Psoas muscle (tissue), 8 donors: ENCODE data around the gene KIAA0753. TPM values are rescaled to one million over a fixed set of nuclear protein-coding genes. Genes with fewer than 3 reads are reported as not detected.

Source experiments
- ATAC-seq, 4 donors: fragments of 200-7000 bp; cut with Tn5 transposase; one replicate each; pipeline ENCODE4 v1.9.1; 2020; ENCODE audit warnings: moderate library complexity in 3 of 4, mild to moderate bottlenecking in 2 of 4
- DNase-seq, 2 donors: peaks; one replicate each; pipeline ENCODE4 v3.0.0-alpha.2; 2020
- H3K27ac ChIP-seq: fragments of 200-600 bp; one replicate; pipeline ENCODE4 v1.8.0; 2022
- H3K27me3 ChIP-seq, 3 donors: fragments of 200-600 bp in 1 of 3; one replicate each; pipeline versions ENCODE4 v1.6.1 to v1.8.0; 2013 to 2022; ENCODE audit warnings: low read length in 2 of 3, mild to moderate bottlenecking in 2 of 3, moderate library complexity in 1 of 3; ENCODE audit not compliant: insufficient read depth in 3 of 3
- H3K36me3 ChIP-seq, 2 donors: fragments of 200-600 bp in 1 of 2; one replicate each; pipeline versions ENCODE4 v1.6.1 to v1.8.0; 2013 to 2022; ENCODE audit warnings: low read depth in 1 of 2, mild to moderate bottlenecking in 1 of 2, moderate library complexity in 1 of 2; ENCODE audit not compliant: insufficient read depth in 1 of 2
- H3K4me1 ChIP-seq: fragments of 200-600 bp; one replicate; pipeline ENCODE4 v1.8.0; 2022
- H3K4me3 ChIP-seq: fragments of 200-600 bp; one replicate; pipeline ENCODE4 v1.8.0; 2022; ENCODE audit warnings: mild to moderate bottlenecking
- H3K9me3 ChIP-seq: fragments of 200-600 bp; one replicate; pipeline ENCODE4 v1.8.0; 2022
- WGBS, 3 donors: extraction: QIAGEN DNeasy Blood & Tissue Kit; methylation state at CpG; one replicate each; pipeline versions ENCODE4 v1.1.6 to v1.1.7; 2013; 5-methylcytosine and 5-hydroxymethylcytosine counted together
- intact Hi-C, 2 donors: fragments of 100-400 bp; cut with DNase I; formaldehyde crosslinking; loops; one replicate each; pipeline versions ENCODE4 v1.11.0 to v1.14.2; 2022
- long read RNA-seq, 2 donors: library from polyadenylated mRNA; unstranded; transcript quantifications; one replicate each; pipeline ENCODE4 v2.0.0, GENCODE V29; 2021
- polyA plus RNA-seq, 3 donors: library from polyadenylated mRNA; stranded (reverse); fragments of 200-250 nt; gene quantifications; one replicate each; pipeline ENCODE4 v1.2.3, GENCODE V29; 2013
- total RNA-seq, 4 donors: library from RNA; stranded (reverse); fragmentation: NEBNext Ultra II Directional in 2 of 4; extraction: Animal tissue kit (Norgen Biotek cat#: 25700) in 2 of 4; gene quantifications; one replicate each; pipeline versions ENCODE4 v1.2.1 to v1.2.4, GENCODE V29; 2021 to 2023
- TF ChIP-seq, protein P1 (sequence below): fragments of 200-600 bp; IDR thresholded peaks from one replicate; pipeline ENCODE4 v1.8.0; 2022; ENCODE audit warnings: antibody characterized with exemption
- donor health status: healthy with polysubstance abuse.
- donor health status: DM: no; HTN: no; CAD: no; lungs with moderate emphysema.
- donor health status: Bipolar disorder and iron deficiency.
- donor health status: healthy.
- donor health status: DM: yes; HTN: yes; CAD: no.
- donor health status: DM: no; HTN: no; CAD: no.
- donor health status: DM: no; HTN: no; CAD: no.
- donor health status: DM: yes; HTN: yes; CAD: no.

The KIAA0753 gene
- total RNA-seq = 1 to 10 TPM; 2.7 to 4.3 (median 3.0) TPM
- 1 to 10 TPM; 2.4 to 4.7 (median 3.5) TPM for polyA plus RNA-seq
- long read RNA-seq, donor 1 = 0 reads
- long read RNA-seq, donor 2 = 0 reads

DNA sequence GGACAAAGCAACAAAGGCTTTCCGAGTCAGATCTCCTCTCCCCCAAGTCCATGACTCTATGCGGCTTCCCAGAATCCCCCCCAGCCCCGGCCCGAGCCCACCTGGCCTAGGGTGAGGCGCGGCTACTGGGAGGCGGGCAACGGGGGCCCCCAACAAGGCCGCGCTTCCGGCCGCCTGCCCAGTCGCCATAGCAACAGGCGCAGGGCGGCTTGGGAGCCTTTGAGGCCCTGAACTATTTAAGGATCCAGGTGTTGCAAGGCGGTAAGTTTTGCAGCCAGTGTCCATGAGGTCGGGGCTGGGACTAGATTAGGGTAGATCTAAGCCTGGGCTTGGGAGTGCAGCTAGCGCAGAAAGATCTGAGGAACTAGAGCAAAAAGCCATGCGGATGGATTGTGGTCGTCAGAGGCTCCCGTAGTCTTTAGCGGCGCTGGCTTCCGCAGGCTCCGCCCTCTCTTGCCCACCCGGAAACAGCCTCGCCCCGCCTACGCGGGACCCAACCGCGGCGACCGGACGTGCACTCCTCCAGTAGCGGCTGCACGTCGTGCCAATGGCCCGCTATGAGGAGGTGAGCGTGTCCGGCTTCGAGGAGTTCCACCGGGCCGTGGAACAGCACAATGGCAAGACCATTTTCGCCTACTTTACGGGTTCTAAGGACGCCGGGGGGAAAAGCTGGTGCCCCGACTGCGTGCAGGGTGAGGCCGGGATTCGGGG lies at the start of gene KIAA0753, which contains the start of gene TXNDC17:
Gene KIAA0753, minus strand, starts transcription at position 176 of the 711 bp plus-strand sequence. CDS start 5,608 bp downstream, outside the sequence.
Gene TXNDC17, plus strand, starts transcription at position 525 of the 711 bp plus-strand sequence. Its CDS starts 23 bp downstream, at position 548.
- peak; percentile 96 to 98 (median 97) for ATAC-seq
- Histone ChIP-seq H3K4me1 (peaks cover 13% of the 10 kb centered on the region), H3K27me3 (no peaks in the 10 kb centered on the region), H3K9me3 (no peaks in the 10 kb centered on the region), H3K27ac (peak within 1 kb of the TSS; percentile 82), H3K36me3 (peaks cover 5 to 34% of the 10 kb centered on the region in 2 donors), H3K4me3 (peak within 1 kb of the TSS; percentile 80)
- intact Hi-C loops = loop anchor here (10.0 kb wide), 1 partner anchor 166 kb away; no protein-coding TSS in a partner anchor
- TF ChIP-seq, protein P1, sequence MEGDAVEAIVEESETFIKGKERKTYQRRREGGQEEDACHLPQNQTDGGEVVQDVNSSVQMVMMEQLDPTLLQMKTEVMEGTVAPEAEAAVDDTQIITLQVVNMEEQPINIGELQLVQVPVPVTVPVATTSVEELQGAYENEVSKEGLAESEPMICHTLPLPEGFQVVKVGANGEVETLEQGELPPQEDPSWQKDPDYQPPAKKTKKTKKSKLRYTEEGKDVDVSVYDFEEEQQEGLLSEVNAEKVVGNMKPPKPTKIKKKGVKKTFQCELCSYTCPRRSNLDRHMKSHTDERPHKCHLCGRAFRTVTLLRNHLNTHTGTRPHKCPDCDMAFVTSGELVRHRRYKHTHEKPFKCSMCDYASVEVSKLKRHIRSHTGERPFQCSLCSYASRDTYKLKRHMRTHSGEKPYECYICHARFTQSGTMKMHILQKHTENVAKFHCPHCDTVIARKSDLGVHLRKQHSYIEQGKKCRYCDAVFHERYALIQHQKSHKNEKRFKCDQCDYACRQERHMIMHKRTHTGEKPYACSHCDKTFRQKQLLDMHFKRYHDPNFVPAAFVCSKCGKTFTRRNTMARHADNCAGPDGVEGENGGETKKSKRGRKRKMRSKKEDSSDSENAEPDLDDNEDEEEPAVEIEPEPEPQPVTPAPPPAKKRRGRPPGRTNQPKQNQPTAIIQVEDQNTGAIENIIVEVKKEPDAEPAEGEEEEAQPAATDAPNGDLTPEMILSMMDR = no peak
- WGBS, 3 donors = 0 to 1% (median 1%) methylated on average over 52 of the region's 52 CpGs
- peak; percentile 93 to 96 for DNase-seq

DNA sequence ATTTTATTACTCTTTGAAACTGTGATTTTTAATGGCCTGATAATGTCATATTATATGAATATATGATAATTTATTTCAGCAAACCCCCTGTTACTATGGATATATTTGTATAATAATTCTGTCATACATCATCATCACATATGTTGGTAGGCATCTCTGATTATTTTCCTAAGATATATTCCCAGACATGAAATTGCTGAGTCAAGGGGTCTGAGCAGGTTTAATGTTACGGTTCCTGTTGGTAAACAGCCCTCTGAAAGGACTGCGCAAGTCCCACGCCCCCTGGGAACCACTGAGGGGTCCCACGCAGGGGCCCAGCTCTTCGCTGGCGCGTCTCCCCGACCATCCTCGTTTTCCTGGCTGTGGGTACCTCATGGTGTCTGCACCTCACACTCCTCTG lies 48.4 kb upstream of the KIAA0753 start:
- no peak for ATAC-seq
- no peaks in the 10 kb centered on the region for H3K9me3 ChIP-seq
- peaks cover 0 to 8% (median 8%) of the 10 kb centered on the region in 3 donors for H3K27me3 ChIP-seq
- no peak overlapping the region for H3K27ac ChIP-seq
- DNase-seq = no peak
- H3K36me3 ChIP-seq = no peaks in the 10 kb centered on the region
- intact Hi-C loops = no loop called here
- TF ChIP-seq, protein P1 = no peak
- H3K4me3 ChIP-seq = no peak overlapping the region
- no peaks in the 10 kb centered on the region for H3K4me1 ChIP-seq
- WGBS, 3 donors = 73 to 89% (median 83%) methylated on average over 9 of the region's 9 CpGs

DNA sequence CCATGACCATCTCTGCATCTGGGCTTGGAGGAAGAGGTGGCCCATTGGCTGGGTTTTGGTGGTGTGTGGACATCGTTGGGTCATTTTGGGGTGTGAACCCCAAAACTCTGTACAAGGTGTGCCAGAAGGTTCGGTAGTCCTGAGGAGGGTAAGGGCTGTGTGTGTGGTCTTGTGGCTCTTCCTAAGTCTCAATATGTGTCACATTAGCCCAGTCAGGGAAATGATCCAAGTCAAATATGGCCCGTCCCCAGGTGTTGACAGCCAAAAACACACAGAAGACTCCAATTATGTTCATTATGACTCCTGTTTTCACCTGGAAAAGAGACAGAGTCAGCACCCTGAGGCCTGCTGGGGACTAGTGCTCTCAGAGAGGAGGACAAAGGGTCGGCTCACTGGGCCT lies 45.5 kb upstream of the KIAA0753 start:
- no peaks in the 10 kb centered on the region for H3K36me3 ChIP-seq
- no peak for DNase-seq
- ATAC-seq = no peak
- 76 to 87% (median 85%) methylated on average over 4 of the region's 4 CpGs for WGBS, 3 donors
- no peaks in the 10 kb centered on the region for H3K9me3 ChIP-seq
- no peak overlapping the region for H3K27ac ChIP-seq
- no peaks in the 10 kb centered on the region for H3K4me1 ChIP-seq
- no peak overlapping the region for H3K4me3 ChIP-seq
- H3K27me3 ChIP-seq = peaks cover 0 to 21% (median 3%) of the 10 kb centered on the region in 3 donors
- TF ChIP-seq, protein P1 = no peak
- intact Hi-C loops = no loop called here

DNA sequence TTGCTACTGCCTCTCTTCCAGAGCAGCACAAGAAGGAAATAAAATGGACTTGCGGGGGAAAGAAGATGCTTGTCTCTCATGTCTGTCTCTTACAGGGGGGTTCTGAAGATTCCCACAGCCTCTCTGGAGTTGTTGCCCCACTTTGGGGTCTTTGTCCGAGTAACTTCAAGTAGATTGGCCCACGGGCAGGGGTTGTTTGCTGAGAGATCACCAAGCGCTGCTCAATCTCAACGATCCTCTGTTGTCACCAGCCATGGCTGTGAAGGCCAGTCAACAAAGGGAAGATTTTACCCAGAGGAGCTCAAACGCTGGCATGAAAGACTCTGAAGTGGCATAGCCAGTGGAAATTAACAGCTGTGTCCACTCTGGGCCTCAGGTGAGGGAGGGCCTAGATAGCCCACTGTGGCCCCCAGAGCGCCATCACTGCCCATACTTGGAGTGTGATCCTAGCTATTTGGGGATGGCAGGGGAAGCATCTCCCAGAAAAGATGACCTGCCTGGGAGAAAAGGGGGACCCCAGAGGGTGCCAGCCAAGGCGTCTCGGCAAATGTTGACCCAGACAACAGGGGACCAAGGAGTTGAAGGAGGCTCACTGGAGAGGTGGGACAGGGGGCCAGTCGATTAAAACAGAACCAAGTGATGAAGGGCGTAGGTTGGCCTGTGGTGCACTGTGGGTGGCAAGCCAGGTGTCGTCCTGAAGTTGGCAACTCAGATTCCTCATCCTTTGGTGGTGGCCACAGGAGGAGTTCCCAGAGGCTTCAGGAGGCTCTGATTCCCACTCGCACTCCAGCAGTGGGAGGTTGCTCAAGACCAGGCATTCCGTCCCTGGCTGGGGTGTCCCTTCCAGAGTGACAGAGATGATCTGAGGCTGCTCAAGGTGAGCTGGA lies 44.6 kb upstream of the KIAA0753 start:
- intact Hi-C loops = no loop called here
- Histone ChIP-seq H3K27ac (no peak overlapping the region), H3K4me1 (no peaks in the 10 kb centered on the region), H3K9me3 (no peaks in the 10 kb centered on the region), H3K36me3 (no peaks in the 10 kb centered on the region), H3K4me3 (no peak overlapping the region), H3K27me3 (peaks cover 0 to 29% (median 0%) of the 10 kb centered on the region in 3 donors)
- WGBS, 3 donors = 83 to 84% (median 84%) methylated on average over 14 of the region's 14 CpGs
- ATAC-seq (no peak), DNase-seq (no peak)
- TF ChIP-seq, protein P1 = no peak
